ENCODE measurements around the gene PRG3.
A peak's percentile ranks its signal among the peaks of the same experiment; 100 is the strongest.

The PRG3 gene

DNA sequence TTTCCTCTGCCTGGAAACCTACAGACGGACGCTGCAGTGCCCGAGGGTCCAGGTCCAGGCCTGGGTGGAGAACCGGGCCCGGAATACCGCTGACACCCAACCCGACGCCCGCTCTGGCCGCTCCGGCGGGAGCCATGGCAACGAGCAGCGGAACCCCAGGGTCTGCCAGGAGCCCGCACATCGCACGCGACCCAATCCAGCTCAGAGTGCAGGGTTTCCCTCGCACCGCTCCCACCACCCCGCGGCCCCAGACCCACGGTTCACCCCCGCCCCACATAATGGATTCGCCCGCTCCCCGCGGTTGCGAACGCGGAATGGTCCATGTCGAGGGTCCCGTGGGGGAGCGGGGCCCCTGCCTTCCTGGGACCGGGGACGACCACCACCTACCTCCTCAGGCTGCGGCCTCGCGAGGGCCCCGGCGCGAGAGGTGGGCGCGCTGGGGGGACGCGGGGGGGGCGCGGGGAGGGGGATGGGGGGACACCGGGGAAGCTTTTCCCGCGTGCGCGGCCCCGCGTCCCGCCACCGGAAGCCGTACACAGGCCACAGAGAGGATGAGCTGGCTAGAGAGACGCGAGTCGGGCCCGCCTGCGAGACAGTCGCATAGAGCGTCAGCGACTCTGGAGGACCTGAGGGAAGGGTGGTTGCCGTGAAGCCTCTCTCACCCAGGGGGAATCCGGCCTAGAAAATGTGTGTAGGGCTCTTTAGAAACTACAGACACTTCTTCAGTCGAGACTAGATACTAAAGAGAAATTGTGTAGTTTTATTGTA, 45.4 kb downstream of the PRG3 start, which contains the start of gene SSRP1:
SSRP1 (minus strand) TSS at position 550 of the 768 bp plus-strand sequence. CDS start 771 bp downstream, outside the sequence.
- Histone ChIP-seq H2AFZ (ENCODE audit: low read depth) (peak within 1 kb of the TSS; percentile 66), H3K4me2 (peak within 1 kb of the TSS; percentile 84), H3K27me3 (ENCODE audit: insufficient read depth, low read depth) (no peaks in the 10 kb centered on the region), H3K27ac (peak within 1 kb of the TSS; percentile 74), H3K9ac (peak within 1 kb of the TSS; percentile 94), H3K4me3 (IDR thresholded peaks at IDR 0.05; ENCODE audit: insufficient read depth, low read depth, low read length) (no peak within 1 kb of the TSS), H4K20me1 (ENCODE audit: insufficient read depth) (no peaks in the 10 kb centered on the region), H3K79me2 (ENCODE audit: insufficient read depth, low read depth) (peaks cover 35% of the 10 kb centered on the region), H3K36me3 (ENCODE audit: insufficient read depth) (peaks cover 4% of the 10 kb centered on the region; the same call in 1 of the 2 replicates), H3K4me1 (ENCODE audit: low read depth, poor library complexity, severe bottlenecking) (peaks cover 22% of the 10 kb centered on the region)
- TF ChIP-seq, protein P1, sequence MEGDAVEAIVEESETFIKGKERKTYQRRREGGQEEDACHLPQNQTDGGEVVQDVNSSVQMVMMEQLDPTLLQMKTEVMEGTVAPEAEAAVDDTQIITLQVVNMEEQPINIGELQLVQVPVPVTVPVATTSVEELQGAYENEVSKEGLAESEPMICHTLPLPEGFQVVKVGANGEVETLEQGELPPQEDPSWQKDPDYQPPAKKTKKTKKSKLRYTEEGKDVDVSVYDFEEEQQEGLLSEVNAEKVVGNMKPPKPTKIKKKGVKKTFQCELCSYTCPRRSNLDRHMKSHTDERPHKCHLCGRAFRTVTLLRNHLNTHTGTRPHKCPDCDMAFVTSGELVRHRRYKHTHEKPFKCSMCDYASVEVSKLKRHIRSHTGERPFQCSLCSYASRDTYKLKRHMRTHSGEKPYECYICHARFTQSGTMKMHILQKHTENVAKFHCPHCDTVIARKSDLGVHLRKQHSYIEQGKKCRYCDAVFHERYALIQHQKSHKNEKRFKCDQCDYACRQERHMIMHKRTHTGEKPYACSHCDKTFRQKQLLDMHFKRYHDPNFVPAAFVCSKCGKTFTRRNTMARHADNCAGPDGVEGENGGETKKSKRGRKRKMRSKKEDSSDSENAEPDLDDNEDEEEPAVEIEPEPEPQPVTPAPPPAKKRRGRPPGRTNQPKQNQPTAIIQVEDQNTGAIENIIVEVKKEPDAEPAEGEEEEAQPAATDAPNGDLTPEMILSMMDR (conservative IDR thresholded peaks at IDR 0.05; ENCODE audit: low read depth, low read length): no peak

DNA sequence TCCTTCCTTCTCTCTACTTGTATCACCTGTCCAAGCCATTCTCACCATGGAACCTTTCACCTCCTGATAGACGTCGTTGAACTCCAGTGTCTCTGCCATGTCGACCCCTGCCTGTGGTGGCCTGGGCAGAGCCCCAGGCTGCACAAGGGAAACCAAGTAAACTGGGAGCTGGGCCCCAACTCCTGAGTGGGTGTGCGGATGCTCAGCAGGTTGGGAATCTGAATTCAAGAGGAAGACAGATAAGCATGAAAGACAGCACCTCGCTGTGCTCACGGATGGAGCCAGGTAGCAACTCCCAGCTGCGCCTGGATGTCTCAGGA, 46.0 kb downstream of the PRG3 start:
- Histone ChIP-seq H2AFZ (ENCODE audit: low read depth) (peak overlapping the region; percentile 66), H4K20me1 (ENCODE audit: insufficient read depth) (no peaks in the 10 kb centered on the region), H3K4me1 (ENCODE audit: low read depth, poor library complexity, severe bottlenecking) (peaks cover 22% of the 10 kb centered on the region), H3K27me3 (ENCODE audit: insufficient read depth, low read depth) (no peaks in the 10 kb centered on the region), H3K4me3 (IDR thresholded peaks at IDR 0.05; ENCODE audit: insufficient read depth, low read depth, low read length) (no peak overlapping the region), H3K79me2 (ENCODE audit: insufficient read depth, low read depth) (peaks cover 35% of the 10 kb centered on the region), H3K4me2 (peak overlapping the region; percentile 84), H3K36me3 (ENCODE audit: insufficient read depth) (peaks cover 4% of the 10 kb centered on the region; the same call in 1 of the 2 replicates), H3K9ac (peak overlapping the region; percentile 94), H3K27ac (peak overlapping the region; percentile 74)
- TF ChIP-seq, protein P1 (conservative IDR thresholded peaks at IDR 0.05; ENCODE audit: low read depth, low read length): no peak

DNA sequence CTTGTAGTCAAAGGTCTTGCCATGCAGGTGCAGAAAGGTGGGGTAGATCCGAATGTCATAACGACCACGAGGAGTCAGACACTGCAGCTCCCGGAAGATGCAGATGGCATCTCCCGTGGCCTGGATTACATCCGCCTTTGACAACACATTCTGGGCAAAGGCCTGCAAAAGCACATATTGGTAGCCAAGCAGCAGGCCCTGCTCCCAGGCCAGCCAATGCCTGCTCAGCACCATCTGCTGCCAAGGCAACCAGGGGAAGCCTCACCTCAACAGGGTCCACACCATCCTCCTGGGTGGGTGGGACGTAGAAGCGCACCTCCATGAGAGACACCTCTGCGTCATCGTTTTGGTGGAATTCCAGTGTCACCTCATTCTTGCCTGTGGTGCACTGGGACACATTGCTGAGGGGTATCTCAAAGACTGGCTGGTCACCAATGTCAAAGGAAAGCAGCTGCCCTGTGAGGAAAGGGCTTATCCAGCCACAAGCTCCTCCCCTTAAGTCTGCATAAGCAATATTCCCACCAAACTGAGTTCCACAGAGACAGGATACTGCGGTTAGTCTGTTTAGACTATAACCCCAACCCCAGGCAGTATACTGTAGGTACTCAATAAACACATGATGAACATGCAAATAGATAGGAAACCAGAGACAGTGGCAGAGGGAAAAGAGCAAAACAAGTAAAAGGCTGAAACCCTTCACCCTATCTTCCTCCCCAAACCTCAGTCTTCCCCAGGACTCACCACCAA, 48.1 kb downstream of the PRG3 start:
- Histone ChIP-seq H3K27ac (no peak overlapping the region), H3K4me1 (ENCODE audit: low read depth, poor library complexity, severe bottlenecking) (peaks cover 29% of the 10 kb centered on the region), H4K20me1 (ENCODE audit: insufficient read depth) (no peaks in the 10 kb centered on the region), H3K4me2 (no peak overlapping the region), H3K36me3 (ENCODE audit: insufficient read depth) (peaks cover 4% of the 10 kb centered on the region; the same call in 1 of the 2 replicates), H2AFZ (ENCODE audit: low read depth) (no peak overlapping the region), H3K4me3 (IDR thresholded peaks at IDR 0.05; ENCODE audit: insufficient read depth, low read depth, low read length) (no peak overlapping the region), H3K27me3 (ENCODE audit: insufficient read depth, low read depth) (no peaks in the 10 kb centered on the region), H3K79me2 (ENCODE audit: insufficient read depth, low read depth) (peaks cover 35% of the 10 kb centered on the region), H3K9ac (no peak overlapping the region)
- TF ChIP-seq, protein P1 (conservative IDR thresholded peaks at IDR 0.05; ENCODE audit: low read depth, low read length): no peak

DNA sequence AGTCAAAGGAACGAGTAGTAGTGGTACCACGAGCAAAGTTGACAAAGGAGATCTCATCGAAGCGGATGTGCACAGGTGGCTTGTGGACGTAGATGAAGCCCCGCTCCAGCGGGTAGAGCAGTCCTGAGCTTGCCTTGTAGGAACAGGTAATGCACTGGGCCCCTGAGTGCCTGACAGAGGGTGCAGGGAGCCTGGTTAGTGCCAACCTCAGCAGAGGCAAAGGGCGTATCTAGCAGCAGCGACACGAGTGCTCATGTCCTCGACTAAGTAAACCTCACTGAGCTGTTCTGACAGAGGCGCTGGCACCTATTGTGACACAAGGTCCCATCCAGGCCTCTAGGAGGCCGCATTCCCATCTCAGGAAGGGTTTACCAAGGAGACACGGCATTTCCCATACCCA, 49.2 kb downstream of the PRG3 start:
- H3K4me3 ChIP-seq (IDR thresholded peaks at IDR 0.05; ENCODE audit: insufficient read depth, low read depth, low read length): no peak overlapping the region
- TF ChIP-seq, protein P1 (conservative IDR thresholded peaks at IDR 0.05; ENCODE audit: low read depth, low read length): no peak
- H3K27ac ChIP-seq: no peak overlapping the region
- no peaks in the 10 kb centered on the region for H4K20me1 ChIP-seq (ENCODE audit: insufficient read depth)
- no peaks in the 10 kb centered on the region for H3K27me3 ChIP-seq (ENCODE audit: insufficient read depth, low read depth)
- no peak overlapping the region for H3K4me2 ChIP-seq
- no peak overlapping the region for H2AFZ ChIP-seq (ENCODE audit: low read depth)
- peaks cover 35% of the 10 kb centered on the region for H3K79me2 ChIP-seq (ENCODE audit: insufficient read depth, low read depth)
- H3K4me1 ChIP-seq (ENCODE audit: low read depth, poor library complexity, severe bottlenecking): peaks cover 38% of the 10 kb centered on the region
- H3K9ac ChIP-seq: no peak overlapping the region
- H3K36me3 ChIP-seq (ENCODE audit: insufficient read depth): peaks cover 6% of the 10 kb centered on the region; the same call in 1 of the 2 replicates
